Natural killer cell (primary cell): ENCODE measurements around the gene HMCN1. TPM values are rescaled to one million over a fixed set of nuclear protein-coding genes. Genes with fewer than 3 reads are reported as not detected.

Experiments
- ATAC-seq, 3 donors: fragments of 150-1000 bp in 2 of 3; fragments of 200-7000 bp in 1 of 3; cut with Tn5 transposase; 1 replicate in 1 of 3; 2 replicates in 2 of 3; pipeline ENCODE4 v1.10.0; 2021; ENCODE audit warnings: mild to moderate bottlenecking in 2 of 3, moderate library complexity in 2 of 3
- DNase-seq, 2 donors: peaks; one replicate each; pipeline versions ENCODE4 v3.0.0 to v3.0.0-alpha.2; 2013 to 2021; ENCODE audit warnings: mixed read lengths in 1 of 2
- H3K27ac ChIP-seq: one replicate; pipeline ENCODE4 v1.5.1; 2013; ENCODE audit warnings: mild to moderate bottlenecking, low read length
- H3K27me3 ChIP-seq: one replicate; pipeline ENCODE4 v1.6.1; 2013; ENCODE audit warnings: low read length; ENCODE audit not compliant: control insufficient read depth, insufficient read depth
- H3K36me3 ChIP-seq: one replicate; pipeline ENCODE4 v1.6.1; 2013; ENCODE audit warnings: low read length; ENCODE audit not compliant: control insufficient read depth, insufficient read depth
- H3K4me1 ChIP-seq: one replicate; pipeline ENCODE4 v1.6.1; 2013; ENCODE audit warnings: low read length; ENCODE audit not compliant: control insufficient read depth, insufficient read depth
- H3K4me3 ChIP-seq: one replicate; pipeline ENCODE4 v1.5.1; 2013; ENCODE audit warnings: low read length
- H3K9me3 ChIP-seq: one replicate; pipeline ENCODE4 v1.6.1; 2013; ENCODE audit warnings: low read length; ENCODE audit not compliant: control insufficient read depth, insufficient read depth
- H3K27ac Mint-ChIP-seq, 2 donors: one replicate each; pipeline ENCODE4 v1.8.0; 2022; ENCODE audit warnings: mild to moderate bottlenecking in 2 of 2, mixed read lengths in 2 of 2, moderate library complexity in 1 of 2
- H3K27me3 Mint-ChIP-seq, 2 donors: one replicate each; pipeline ENCODE4 v1.8.0; 2022; ENCODE audit warnings: low read depth in 2 of 2, mixed read lengths in 2 of 2
- H3K36me3 Mint-ChIP-seq: one replicate; pipeline ENCODE4 v1.8.0; 2022; ENCODE audit warnings: mixed read lengths
- H3K4me1 Mint-ChIP-seq, 2 donors: one replicate each; pipeline ENCODE4 v1.8.0; 2022; ENCODE audit warnings: mixed read lengths in 2 of 2
- H3K4me3 Mint-ChIP-seq: one replicate; pipeline ENCODE4 v1.8.0; 2022; ENCODE audit warnings: mild to moderate bottlenecking, moderate library complexity, mixed read lengths
- H3K9me3 Mint-ChIP-seq, 2 donors: one replicate each; pipeline ENCODE4 v1.8.0; 2022; ENCODE audit warnings: mixed read lengths in 2 of 2
- CTCF ChIP-seq: fragments of 200-600 bp; IDR thresholded peaks from one replicate; pipeline ENCODE4 v1.8.0; 2022; ENCODE audit warnings: antibody characterized with exemption
- WGBS: methylation state at CpG from one replicate; pipeline ENCODE4 v1.1.7; 2013; ENCODE audit warnings: missing lambda C conversion rate; ENCODE audit not compliant: insufficient coverage; 5-methylcytosine and 5-hydroxymethylcytosine counted together
- intact Hi-C: fragments of 100-400 bp; cut with micrococcal nuclease; formaldehyde crosslinking; loops from one replicate; pipeline ENCODE4 v1.14.2; 2022
- total RNA-seq, 4 donors: library from RNA; stranded (reverse); fragments of 120-200 nt in 1 of 4; gene quantifications; one replicate each; pipeline versions ENCODE4 v1.2.3 to v1.2.4, GENCODE V29; 2013 to 2022

Gene HMCN1
- total RNA-seq, 3 donors from 2014 or later (not counting 1 experiment from before 2014, with no cell fraction given): 0.02 to 0.45 (median 0.39) TPM

GRCh38 chr1:185812934-185813333 lies 78.7 kb downstream of the HMCN1 start:
- H3K27me3 ChIP-seq: peaks cover 5% of the 10 kb centered on the region
- no peaks in the 10 kb centered on the region for H3K36me3 Mint-ChIP-seq
- DNase-seq (no peak), ATAC-seq (no peak)
- H3K4me1 Mint-ChIP-seq: no peaks in the 10 kb centered on the region
- H3K27ac ChIP-seq: no peak overlapping the region
- no peaks in the 10 kb centered on the region for H3K36me3 ChIP-seq
- no peaks in the 10 kb centered on the region for H3K4me1 ChIP-seq
- H3K27me3 Mint-ChIP-seq: no peaks in the 10 kb centered on the region
- H3K4me3 ChIP-seq: no peak overlapping the region
- H3K4me3 Mint-ChIP-seq: no peak overlapping the region
- no peaks in the 10 kb centered on the region for H3K9me3 Mint-ChIP-seq
- no peak for TF ChIP-seq CTCF
- no peak overlapping the region for H3K27ac Mint-ChIP-seq
- intact Hi-C loops: no loop called here
- no peaks in the 10 kb centered on the region for H3K9me3 ChIP-seq

- WGBS: no CpG with 5 or more reads among the region's 2 CpGs
- H3K9me3 ChIP-seq: no peaks in the 10 kb centered on the region
- no peaks in the 10 kb centered on the region for H3K36me3 ChIP-seq
- no peak overlapping the region for H3K4me3 Mint-ChIP-seq
- no peak for TF ChIP-seq CTCF
- H3K27ac ChIP-seq: no peak overlapping the region
- no peaks in the 10 kb centered on the region for H3K36me3 Mint-ChIP-seq
- H3K4me1 ChIP-seq: no peaks in the 10 kb centered on the region
- no peaks in the 10 kb centered on the region for H3K4me1 Mint-ChIP-seq
- no peak overlapping the region for H3K4me3 ChIP-seq
- ATAC-seq: peak in 1 of 3 donors; percentile 39
- no peaks in the 10 kb centered on the region for H3K27me3 Mint-ChIP-seq
- intact Hi-C loops: no loop called here
- DNase-seq: peak in 1 of 2 donors; percentile 41
- H3K27me3 ChIP-seq: peaks cover 5% of the 10 kb centered on the region
- H3K27ac Mint-ChIP-seq: no peak overlapping the region
- no peaks in the 10 kb centered on the region for H3K9me3 Mint-ChIP-seq
Measured at GRCh38 chr1:185813401-185813979, 79.3 kb downstream of the HMCN1 start.

GRCh38 chr1:185816460-185816859 lies 82.3 kb downstream of the HMCN1 start:
- DNase-seq (no peak), ATAC-seq (no peak)
- H3K4me1 Mint-ChIP-seq: no peaks in the 10 kb centered on the region
- H3K36me3 Mint-ChIP-seq: no peaks in the 10 kb centered on the region
- H3K4me3 Mint-ChIP-seq: no peak overlapping the region
- Histone ChIP-seq H3K36me3 (no peaks in the 10 kb centered on the region), H3K4me3 (no peak overlapping the region), H3K27me3 (no peaks in the 10 kb centered on the region), H3K4me1 (no peaks in the 10 kb centered on the region), H3K9me3 (no peaks in the 10 kb centered on the region), H3K27ac (no peak overlapping the region)
- no peak overlapping the region for H3K27ac Mint-ChIP-seq
- no peaks in the 10 kb centered on the region for H3K9me3 Mint-ChIP-seq
- intact Hi-C loops: no loop called here
- WGBS: 100% methylated on average over 1 of the region's 1 CpG
- TF ChIP-seq CTCF: no peak
- H3K27me3 Mint-ChIP-seq: peaks cover 0 to under 1% of the 10 kb centered on the region in 2 donors

GRCh38 chr1:185819798-185820197 lies 85.6 kb downstream of the HMCN1 start:
- DNase-seq (no peak), ATAC-seq (no peak)
- Mint-ChIP-seq H3K27ac (no peak overlapping the region), H3K9me3 (no peaks in the 10 kb centered on the region), H3K4me3 (no peak overlapping the region), H3K36me3 (no peaks in the 10 kb centered on the region), H3K4me1 (no peaks in the 10 kb centered on the region), H3K27me3 (peaks cover 5 to 7% of the 10 kb centered on the region in 2 donors)
- Histone ChIP-seq H3K4me1 (no peaks in the 10 kb centered on the region), H3K36me3 (no peaks in the 10 kb centered on the region), H3K27ac (no peak overlapping the region), H3K9me3 (no peaks in the 10 kb centered on the region), H3K4me3 (no peak overlapping the region), H3K27me3 (peaks cover 6% of the 10 kb centered on the region)
- no peak for TF ChIP-seq CTCF
- intact Hi-C loops: no loop called here
